Measurements from ENCODE around the gene THAP4. TPM values are rescaled to one million over a fixed set of nuclear protein-coding genes. Genes with fewer than 3 reads are reported as not detected.
A peak's percentile ranks its signal among the peaks of the same experiment; 100 is the strongest.
"Not testable (repeated sequence)": the region's sequence is repeated elsewhere in the genome, so short reads cannot be mapped to it uniquely, and the experiment has no call there.

THAP4 gene
- total and polyA plus RNA-seq, 2 of the 4 experiments (the other 2 are of a cell fraction) = 33.9 to 55.1 TPM

- H3K27ac ChIP-seq (ENCODE audit: insufficient read depth, low read length); DNase-seq; H3K56ac ChIP-seq (ENCODE audit: extremely low read depth, insufficient read depth, low read length); H4K91ac ChIP-seq (ENCODE audit: insufficient read depth, low read depth, low read length); in situ Hi-C loops (cut with MboI; ENCODE audit: low sequenced_read_pairs); H2BK120ac ChIP-seq (ENCODE audit: low read depth, low read length); H3K14ac ChIP-seq (replicated peaks; ENCODE audit: low read depth, low read length); H3K23ac ChIP-seq (ENCODE audit: low read depth, low read length); H2AK5ac ChIP-seq (ENCODE audit: low read depth, low read length); H3K9me3 ChIP-seq (ENCODE audit: control insufficient read depth, insufficient read depth, low read length); intact Hi-C loops (cut with micrococcal nuclease); H2BK5ac ChIP-seq (ENCODE audit: low read depth, low read length, poor library complexity, severe bottlenecking); H3K18ac ChIP-seq (ENCODE audit: low read depth, low read length); H2AFZ ChIP-seq (replicated peaks; ENCODE audit: low read length, poor library complexity); H3K4me1 ChIP-seq (ENCODE audit: control insufficient read depth, insufficient read depth, low read length); BruUV-seq (replicated peaks); H2BK15ac ChIP-seq (ENCODE audit: low read depth, low read length); POLR2A ChIA-PET (ENCODE audit: unreplicated experiment); H3K9me1 ChIP-seq (ENCODE audit: insufficient read depth, low read length); H3K9ac ChIP-seq (ENCODE audit: low read depth, low read length); dilution Hi-C loops (cut with HindIII; ENCODE audit: low sequenced_read_pairs, unreplicated experiment); H3K4ac ChIP-seq (ENCODE audit: low read depth, low read length); H4K8ac ChIP-seq (ENCODE audit: low read depth in 2 of 2, low read length in 2 of 2); H3K4me3 ChIP-seq (ENCODE audit: insufficient read depth, low read depth, low read length); H2BK20ac ChIP-seq (ENCODE audit: low read depth, low read length); H3K4me2 ChIP-seq (ENCODE audit: low read depth, low read length); CTCF ChIA-PET; ATAC-seq (ENCODE audit: low read depth); H3K27me3 ChIP-seq (ENCODE audit: control insufficient read depth, insufficient read depth, low read length); H4K5ac ChIP-seq (ENCODE audit: low read depth, low read length): not testable (repeated sequence)
- Histone ChIP-seq H3K36me3 (ENCODE audit: control insufficient read depth, insufficient read depth, low read length) (peaks cover 27% of the 10 kb centered on the region), H2AK9ac (replicated peaks; ENCODE audit: low read depth, low read length, poor library complexity) (peak overlapping the region; percentile 3), H4K20me1 (ENCODE audit: insufficient read depth, low read length) (peaks cover 25% of the 10 kb centered on the region), H3K79me1 (ENCODE audit: low read depth in 1 of 2, low read length in 2 of 2) (peaks cover 0 to 10% of the 10 kb centered on the region in 2 experiments; a peak in 1 of 4 replicates)
- 90% methylated on average over 2 of the region's 20 CpGs; no CpG with 5 or more reads in 1 of the 2 experiments for WGBS, 2 experiments (ENCODE audit: extremely low coverage in 2 of 2, insufficient read length in 1 of 2)
Measured at GRCh38 chr2:241572915-241573651, 63.9 kb downstream of the THAP4 start.
